GM08714 (cell line): ENCODE measurements around the gene ZNF212.
A peak's percentile ranks its signal among the peaks of the same experiment; 100 is the strongest.
"Not testable (repeated sequence)": the region's sequence is repeated elsewhere in the genome, so short reads cannot be mapped to it uniquely, and the experiment has no call there.

ENCODE experiments used
- H3K4me3 ChIP-seq: fragments of 200-500 bp; sonication (Bioruptor generic); 2 replicates; pipeline ENCODE4 v1.5.1; 2014; ENCODE audit warnings: mild to moderate bottlenecking, low read length, inconsistent platforms
- ZNF274 ChIP-seq: IDR thresholded peaks from 2 replicates; pipeline ENCODE4 v1.6.1; 2012; ENCODE audit warnings: mild to moderate bottlenecking, low read depth, low read length

Gene ZNF212

GRCh38 chr7:149228831-149229471 is 10.5 kb upstream of the ZNF212 start:
- TF ChIP-seq ZNF274: no peak

GRCh38 chr7:149229526-149229925 is 9.9 kb upstream of the ZNF212 start:
- no peak for TF ChIP-seq ZNF274
- no peak overlapping the region for H3K4me3 ChIP-seq

More at GRCh38 chr7:149228831-149229471, 10.5 kb upstream of the ZNF212 start:
- no peak overlapping the region for H3K4me3 ChIP-seq

- TF ChIP-seq ZNF274: no peak
- no peak overlapping the region for H3K4me3 ChIP-seq
Measured at GRCh38 chr7:149232362-149232761, 7.1 kb upstream of the ZNF212 start.

- H3K4me3 ChIP-seq: not testable (repeated sequence)
Measured at GRCh38 chr7:149233655-149234204, 5.7 kb upstream of the ZNF212 start.

GRCh38 chr7:149237502-149237901 is 1.9 kb upstream of the ZNF212 start:
- no peak for TF ChIP-seq ZNF274
- H3K4me3 ChIP-seq: no peak overlapping the region

- no peak for TF ChIP-seq ZNF274
- H3K4me3 ChIP-seq: no peak overlapping the region
Measured at GRCh38 chr7:149238051-149238450, 1.4 kb upstream of the ZNF212 start.

GRCh38 chr7:149240637-149241036 is 1.2 kb downstream of the ZNF212 start:
- peak overlapping the region; percentile 86 for H3K4me3 ChIP-seq

GRCh38 chr7:149241696-149242095 is 2.2 kb downstream of the ZNF212 start:
- no peak for TF ChIP-seq ZNF274

More at GRCh38 chr7:149240637-149241036, 1.2 kb downstream of the ZNF212 start:
- TF ChIP-seq ZNF274: no peak

GRCh38 chr7:149245244-149245643 is 5.8 kb downstream of the ZNF212 start:
- no peak overlapping the region for H3K4me3 ChIP-seq
- no peak for TF ChIP-seq ZNF274

More at GRCh38 chr7:149241696-149242095, 2.2 kb downstream of the ZNF212 start:
- H3K4me3 ChIP-seq: no peak overlapping the region

- no peak for TF ChIP-seq ZNF274
Measured at GRCh38 chr7:149245744-149246143, 6.3 kb downstream of the ZNF212 start.

GRCh38 chr7:149248777-149249176 is 9.3 kb downstream of the ZNF212 start:
- TF ChIP-seq ZNF274: no peak

More at GRCh38 chr7:149245744-149246143, 6.3 kb downstream of the ZNF212 start:
- no peak overlapping the region for H3K4me3 ChIP-seq

GRCh38 chr7:149250151-149250550 is 10.7 kb downstream of the ZNF212 start:
- H3K4me3 ChIP-seq: not testable (repeated sequence)

More at GRCh38 chr7:149248777-149249176, 9.3 kb downstream of the ZNF212 start:
- no peak overlapping the region for H3K4me3 ChIP-seq

- not testable (repeated sequence) for H3K4me3 ChIP-seq
Measured at GRCh38 chr7:149251518-149251917, 12.1 kb downstream of the ZNF212 start.

GRCh38 chr7:149252378-149252777 is 12.9 kb downstream of the ZNF212 start:
- H3K4me3 ChIP-seq: no peak overlapping the region
- no peak for TF ChIP-seq ZNF274

GRCh38 chr7:149253665-149254064 is 14.2 kb downstream of the ZNF212 start:
- TF ChIP-seq ZNF274: no peak
- H3K4me3 ChIP-seq: no peak overlapping the region
